Pancreas (tissue), 10 donors: ENCODE measurements around the gene GRWD1. TPM values are rescaled to one million over a fixed set of nuclear protein-coding genes. Genes with fewer than 3 reads are reported as not detected.

Experiments
- ATAC-seq, 4 donors: fragments of 200-7000 bp; cut with Tn5 transposase; one replicate each; pipeline versions ENCODE4 v1.8.0 to v1.9.1; 2020; ENCODE audit warnings: mild to moderate bottlenecking in 4 of 4, moderate library complexity in 4 of 4
- DNase-seq, 6 donors: peaks; one replicate each; pipeline ENCODE4 v3.0.0-alpha.2; 2020
- FAIRE-seq: peaks from 2 replicates; lab custom pipeline; 2012; peaks lifted over from hg19 to GRCh38; lab: Jason Lieb, UNC
- H3K27ac ChIP-seq, 4 donors: fragments of 200-600 bp; sonication (generic); 1 replicate in 3 of 4; 2 replicates in 1 of 4; pipeline versions ENCODE4 v1.5.0 to v1.8.0; 2020
- H3K27me3 ChIP-seq, 4 donors: fragments of 200-600 bp; one replicate each; pipeline ENCODE4 v1.8.0; 2021
- H3K36me3 ChIP-seq, 3 donors: fragments of 200-600 bp; sonication (generic) in 1 of 3; one replicate each; pipeline versions ENCODE4 v1.5.0 to v1.8.0; 2020 to 2021
- H3K4me1 ChIP-seq, 3 donors: fragments of 200-600 bp; one replicate each; pipeline ENCODE4 v1.8.0; 2021
- H3K4me3 ChIP-seq, 4 donors: fragments of 200-600 bp; sonication (generic) in 2 of 4; one replicate each; pipeline versions ENCODE4 v1.5.0 to v1.8.0; 2020 to 2021
- H3K9me3 ChIP-seq, 4 donors: fragments of 200-600 bp; one replicate each; pipeline ENCODE4 v1.8.0; 2021
- WGBS, 2 donors: extraction: QIAGEN DNeasy Blood & Tissue Kit; methylation state at CpG; one replicate each; pipeline ENCODE4 v1.1.7; 2013; 5-methylcytosine and 5-hydroxymethylcytosine counted together
- intact Hi-C, 3 donors: fragments of 100-400 bp; cut with DNase I; formaldehyde crosslinking; loops; one replicate each; pipeline versions ENCODE4 v1.11.1 to v1.14.2; 2022
- polyA plus RNA-seq, 2 donors: library from polyadenylated mRNA; stranded (reverse); fragments of 200-250 nt; gene quantifications; one replicate each; pipeline ENCODE4 v1.2.3, GENCODE V29; 2013
- total RNA-seq, 6 donors: library from RNA; stranded (reverse); fragmentation: NEBNext Ultra II Directional in 4 of 6; extraction: Animal tissue kit (Norgen Biotek cat#: 25700) in 4 of 6; gene quantifications; one replicate each; pipeline versions ENCODE4 v1.2.1 to v1.2.4, GENCODE V29; 2021 to 2023
- TF ChIP-seq, protein P1 (sequence below), 4 donors: fragments of 200-600 bp; sonication (generic) in 3 of 4; IDR thresholded peaks; one replicate each; pipeline versions ENCODE4 v1.5.0 to v1.8.0; 2021; ENCODE audit warnings: antibody characterized with exemption in 4 of 4
- donor health status: healthy with polysubstance abuse.
- donor health status: DM: no; HTN: no; CAD: no; lungs with moderate emphysema.
- donor health status: DM: no; HTN: no; CAD: no.
- donor health status: control.
- donor health status: control.
- donor health status: Bipolar disorder and iron deficiency.
- donor health status: DM: yes; HTN: yes; CAD: no.
- donor health status: DM: no; HTN: no; CAD: no.
- donor health status: DM: no; HTN: no; CAD: no.
- donor health status: DM: yes; HTN: yes; CAD: no.

GRWD1 gene
- total and polyA plus RNA-seq, 8 donors: 8.6 to 23.1 (median 16.2) TPM

DNA sequence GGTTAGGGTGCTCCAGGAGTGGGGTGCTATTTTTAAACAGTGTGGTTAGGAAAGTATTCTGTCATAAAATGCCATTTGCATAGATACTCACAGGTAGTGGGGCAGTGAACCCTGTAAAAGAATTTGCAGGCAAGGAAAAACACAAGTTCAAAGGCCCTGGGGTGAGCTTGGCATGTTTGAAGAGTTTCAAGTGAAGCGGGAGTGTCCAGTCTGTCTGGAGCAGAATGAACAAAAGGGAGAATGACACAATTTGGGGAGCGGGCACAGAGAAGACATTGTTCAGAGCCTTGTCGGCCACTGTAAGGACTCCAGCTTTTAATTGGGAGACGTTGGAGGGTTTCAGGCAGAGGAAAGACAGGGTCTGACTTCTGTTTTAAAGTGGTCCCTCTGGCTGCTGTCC lies 2.8 kb downstream of the GRWD1 start:
- Histone ChIP-seq H3K27me3 (no peaks in the 10 kb centered on the region), H3K4me1 (peaks cover 0 to 13% (median 7%) of the 10 kb centered on the region in 3 donors), H3K27ac (no peak overlapping the region), H3K36me3 (peaks cover 0 to 42% (median 24%) of the 10 kb centered on the region in 3 donors), H3K4me3 (no peak overlapping the region), H3K9me3 (no peaks in the 10 kb centered on the region)
- DNase-seq (no peak), ATAC-seq (no peak), FAIRE-seq (no peak)
- intact Hi-C loops: no loop called here
- TF ChIP-seq, protein P1, sequence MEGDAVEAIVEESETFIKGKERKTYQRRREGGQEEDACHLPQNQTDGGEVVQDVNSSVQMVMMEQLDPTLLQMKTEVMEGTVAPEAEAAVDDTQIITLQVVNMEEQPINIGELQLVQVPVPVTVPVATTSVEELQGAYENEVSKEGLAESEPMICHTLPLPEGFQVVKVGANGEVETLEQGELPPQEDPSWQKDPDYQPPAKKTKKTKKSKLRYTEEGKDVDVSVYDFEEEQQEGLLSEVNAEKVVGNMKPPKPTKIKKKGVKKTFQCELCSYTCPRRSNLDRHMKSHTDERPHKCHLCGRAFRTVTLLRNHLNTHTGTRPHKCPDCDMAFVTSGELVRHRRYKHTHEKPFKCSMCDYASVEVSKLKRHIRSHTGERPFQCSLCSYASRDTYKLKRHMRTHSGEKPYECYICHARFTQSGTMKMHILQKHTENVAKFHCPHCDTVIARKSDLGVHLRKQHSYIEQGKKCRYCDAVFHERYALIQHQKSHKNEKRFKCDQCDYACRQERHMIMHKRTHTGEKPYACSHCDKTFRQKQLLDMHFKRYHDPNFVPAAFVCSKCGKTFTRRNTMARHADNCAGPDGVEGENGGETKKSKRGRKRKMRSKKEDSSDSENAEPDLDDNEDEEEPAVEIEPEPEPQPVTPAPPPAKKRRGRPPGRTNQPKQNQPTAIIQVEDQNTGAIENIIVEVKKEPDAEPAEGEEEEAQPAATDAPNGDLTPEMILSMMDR (IDR thresholded peaks at IDR 0.05): no peak
- WGBS, 2 donors: 91 to 92% methylated on average over 4 of the region's 4 CpGs

GRCh38 chr19:48450441-48450840 lies 4.7 kb downstream of the GRWD1 start:
- H3K27ac ChIP-seq: no peak overlapping the region
- ATAC-seq: no peak
- intact Hi-C loops: no loop called here

DNA sequence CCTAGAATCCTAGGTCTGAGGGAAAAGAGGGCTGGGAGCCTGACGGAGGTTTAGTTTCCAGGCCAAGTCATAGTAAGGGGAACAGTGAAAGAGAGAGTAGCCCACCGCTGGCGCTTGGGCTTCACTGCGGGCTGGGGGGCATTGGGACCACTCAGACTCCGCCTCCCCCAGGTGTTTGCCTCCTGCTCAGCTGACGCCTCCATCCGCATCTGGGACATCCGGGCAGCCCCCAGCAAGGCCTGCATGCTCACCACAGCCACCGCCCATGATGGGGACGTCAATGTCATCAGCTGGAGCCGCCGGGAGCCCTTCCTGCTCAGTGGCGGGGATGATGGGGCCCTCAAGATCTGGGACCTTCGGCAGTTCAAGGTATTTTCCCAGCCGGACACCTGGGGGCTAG lies 5.1 kb downstream of the GRWD1 start:
- H3K4me1 ChIP-seq: peaks cover 0 to 5% (median 0%) of the 10 kb centered on the region in 3 donors
- no peaks in the 10 kb centered on the region for H3K27me3 ChIP-seq
- no peak overlapping the region for H3K27ac ChIP-seq
- no peak overlapping the region for H3K4me3 ChIP-seq
- intact Hi-C loops: no loop called here
- TF ChIP-seq, protein P1 (IDR thresholded peaks at IDR 0.05): no peak
- H3K9me3 ChIP-seq: no peaks in the 10 kb centered on the region
- WGBS, 2 donors: 94 to 95% methylated on average over 15 of the region's 15 CpGs
- H3K36me3 ChIP-seq: peaks cover 0 to 50% (median 24%) of the 10 kb centered on the region in 3 donors
- FAIRE-seq (no peak), ATAC-seq (no peak), DNase-seq (peak in 2 of 6 donors; percentile 25 to 58)

More at GRCh38 chr19:48450441-48450840, 4.7 kb downstream of the GRWD1 start:
- peak in 2 of 6 donors; percentile 25 to 67 for DNase-seq
- Histone ChIP-seq H3K36me3 (peaks cover 0 to 50% (median 24%) of the 10 kb centered on the region in 3 donors), H3K27me3 (no peaks in the 10 kb centered on the region), H3K4me3 (no peak overlapping the region), H3K4me1 (peaks cover 0 to 5% (median 0%) of the 10 kb centered on the region in 3 donors), H3K9me3 (no peaks in the 10 kb centered on the region)
- no peak for FAIRE-seq
- TF ChIP-seq, protein P1 (IDR thresholded peaks at IDR 0.05): no peak
- 92 to 93% methylated on average over 23 of the region's 23 CpGs for WGBS, 2 donors

GRCh38 chr19:48451624-48452023 lies 5.8 kb downstream of the GRWD1 start:
- no peak for ATAC-seq
- intact Hi-C loops: no loop called here

More at GRCh38 chr19:48451624-48452023, 5.8 kb downstream of the GRWD1 start:
- peaks cover 0 to 50% (median 24%) of the 10 kb centered on the region in 3 donors for H3K36me3 ChIP-seq
- H3K4me1 ChIP-seq: peaks cover 0 to under 1% (median 0%) of the 10 kb centered on the region in 3 donors
- no peaks in the 10 kb centered on the region for H3K9me3 ChIP-seq
- no peak overlapping the region for H3K4me3 ChIP-seq
- H3K27me3 ChIP-seq: no peaks in the 10 kb centered on the region
- TF ChIP-seq, protein P1 (IDR thresholded peaks at IDR 0.05): no peak
- WGBS, 2 donors: 92 to 94% methylated on average over 12 of the region's 12 CpGs
- H3K27ac ChIP-seq: no peak overlapping the region
- DNase-seq: no peak
- no peak for FAIRE-seq
